ENCODE results near the gene PRPF8.

Gene PRPF8

GRCh38 chr17:1648173-1648962, 36.3 kb downstream of the PRPF8 start:
- TF ChIP-seq CTCF (IDR thresholded peaks at IDR 0.05; ENCODE audit: borderline replicate concordance, extremely low read depth, low read length, poor library complexity, severe bottlenecking) (no peak), EZH2 (IDR thresholded peaks at IDR 0.05; ENCODE audit: borderline replicate concordance, low read depth, low read length, severe bottlenecking) (no peak)
- H2AFZ ChIP-seq (ENCODE audit: low read depth, low read length), result peak overlapping the region; percentile 77
- DNase-seq (no peak), ATAC-seq (ENCODE audit: insufficient read depth, low read depth) (no peak)
- peak overlapping the region; percentile 64 for H3K9ac ChIP-seq (ENCODE audit: low read depth, low read length)
- peak overlapping the region; percentile 71 for H3K27ac ChIP-seq (ENCODE audit: low read length)
- H3K4me2 ChIP-seq (ENCODE audit: insufficient read depth, low read length), result peak overlapping the region; percentile 97
- H3K27me3 ChIP-seq (ENCODE audit: insufficient read depth, low read length, poor library complexity), result peaks cover 2% of the 10 kb centered on the region
- no peaks in the 10 kb centered on the region for H3K79me2 ChIP-seq (ENCODE audit: insufficient read depth, low read length)
- H4K20me1 ChIP-seq (ENCODE audit: insufficient read depth, low read length), result peaks cover 24% of the 10 kb centered on the region
- H3K9me3 ChIP-seq (ENCODE audit: insufficient read depth, low read length, severe bottlenecking), result no peaks in the 10 kb centered on the region
- peaks cover 32% of the 10 kb centered on the region for H3K4me1 ChIP-seq (ENCODE audit: insufficient read depth, low read length)
- H3K4me3 ChIP-seq (ENCODE audit: low read depth in 1 of 2, low read length in 2 of 2), result peak overlapping the region in 1 of 2 experiments; percentile 59; a peak in 2 of 4 replicates
- peaks cover 36% of the 10 kb centered on the region for H3K36me3 ChIP-seq (ENCODE audit: insufficient read depth, low read length)

- H2AFZ ChIP-seq (ENCODE audit: low read depth, low read length), result no peak overlapping the region
- no peak overlapping the region for H3K27ac ChIP-seq (ENCODE audit: low read length)
- peak overlapping the region; percentile 97 for H3K4me2 ChIP-seq (ENCODE audit: insufficient read depth, low read length)
- TF ChIP-seq CTCF (IDR thresholded peaks at IDR 0.05; ENCODE audit: borderline replicate concordance, extremely low read depth, low read length, poor library complexity, severe bottlenecking), result no peak
- no peak for TF ChIP-seq EZH2 (IDR thresholded peaks at IDR 0.05; ENCODE audit: borderline replicate concordance, low read depth, low read length, severe bottlenecking)
- peaks cover 22% of the 10 kb centered on the region for H4K20me1 ChIP-seq (ENCODE audit: insufficient read depth, low read length)
- ATAC-seq (ENCODE audit: insufficient read depth, low read depth) (no peak), DNase-seq (no peak)
- no peaks in the 10 kb centered on the region for H3K9me3 ChIP-seq (ENCODE audit: insufficient read depth, low read length, severe bottlenecking)
- peaks cover 30% of the 10 kb centered on the region for H3K36me3 ChIP-seq (ENCODE audit: insufficient read depth, low read length)
- H3K4me1 ChIP-seq (ENCODE audit: insufficient read depth, low read length), result peaks cover 34% of the 10 kb centered on the region
- no peaks in the 10 kb centered on the region for H3K79me2 ChIP-seq (ENCODE audit: insufficient read depth, low read length)
- H3K27me3 ChIP-seq (ENCODE audit: insufficient read depth, low read length, poor library complexity), result peaks cover 4% of the 10 kb centered on the region
- H3K4me3 ChIP-seq (ENCODE audit: low read depth in 1 of 2, low read length in 2 of 2), result peak overlapping the region in 1 of 2 experiments; percentile 59; a peak in 1 of 4 replicates
- peak overlapping the region; percentile 64; the same call in 1 of the 2 replicates for H3K9ac ChIP-seq (ENCODE audit: low read depth, low read length)
Observed at GRCh38 chr17:1647802-1648171, 36.9 kb downstream of the PRPF8 start.

- Histone ChIP-seq H3K9ac (ENCODE audit: low read depth, low read length) (no peak overlapping the region), H3K79me2 (ENCODE audit: insufficient read depth, low read length) (no peaks in the 10 kb centered on the region), H4K20me1 (ENCODE audit: insufficient read depth, low read length) (peaks cover 18% of the 10 kb centered on the region), H2AFZ (ENCODE audit: low read depth, low read length) (no peak overlapping the region), H3K9me3 (ENCODE audit: insufficient read depth, low read length, severe bottlenecking) (no peaks in the 10 kb centered on the region), H3K27me3 (ENCODE audit: insufficient read depth, low read length, poor library complexity) (peaks cover 4% of the 10 kb centered on the region), H3K4me3 (ENCODE audit: low read depth in 1 of 2, low read length in 2 of 2) (no peak overlapping the region), H3K4me1 (ENCODE audit: insufficient read depth, low read length) (peaks cover 34% of the 10 kb centered on the region), H3K27ac (ENCODE audit: low read length) (no peak overlapping the region), H3K4me2 (ENCODE audit: insufficient read depth, low read length) (no peak overlapping the region), H3K36me3 (ENCODE audit: insufficient read depth, low read length) (peaks cover 16% of the 10 kb centered on the region)
- DNase-seq (no peak), ATAC-seq (ENCODE audit: insufficient read depth, low read depth) (no peak)
- TF ChIP-seq CTCF (IDR thresholded peaks at IDR 0.05; ENCODE audit: borderline replicate concordance, extremely low read depth, low read length, poor library complexity, severe bottlenecking) (no peak), EZH2 (IDR thresholded peaks at IDR 0.05; ENCODE audit: borderline replicate concordance, low read depth, low read length, severe bottlenecking) (no peak)
Observed at GRCh38 chr17:1646199-1646875, 38.3 kb downstream of the PRPF8 start.

Measured in DND-41 (cell line).